ENCODE results near the gene REN.

DNA sequence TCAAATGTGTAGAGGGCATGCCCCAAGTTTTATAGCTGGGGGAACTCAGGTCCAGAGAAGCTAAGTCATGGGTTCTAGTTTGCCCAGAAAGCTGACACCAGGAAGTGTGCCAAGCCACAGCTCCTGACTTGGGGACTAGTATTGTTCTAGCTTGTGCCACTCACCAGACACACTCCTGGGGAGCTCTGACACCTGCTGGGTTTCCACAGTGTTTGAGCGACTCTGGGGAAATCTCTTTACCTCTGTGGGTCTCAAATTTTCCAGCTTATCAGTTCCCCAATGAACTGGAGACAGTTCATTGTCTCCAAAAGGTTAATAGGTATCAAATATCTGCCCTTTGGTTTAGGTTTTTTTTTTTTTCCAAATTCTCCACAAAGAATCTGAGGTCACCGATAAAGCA lies 25.9 kb upstream of the REN start:
- TF ChIP-seq NCOR1 (IDR thresholded peaks at IDR 0.05; ENCODE audit: borderline replicate concordance, low read length) = no peak
- TF ChIP-seq EZH2 (conservative IDR thresholded peaks at IDR 0.05; ENCODE audit: low read depth, low read length) = no peak
- TF ChIP-seq EED (CRISPR knock-in tag; IDR thresholded peaks at IDR 0.05) = no peak
- TF ChIP-seq TAF1 (CRISPR knock-in tag; IDR thresholded peaks at IDR 0.05) = no peak
- TF ChIP-seq, protein P1, sequence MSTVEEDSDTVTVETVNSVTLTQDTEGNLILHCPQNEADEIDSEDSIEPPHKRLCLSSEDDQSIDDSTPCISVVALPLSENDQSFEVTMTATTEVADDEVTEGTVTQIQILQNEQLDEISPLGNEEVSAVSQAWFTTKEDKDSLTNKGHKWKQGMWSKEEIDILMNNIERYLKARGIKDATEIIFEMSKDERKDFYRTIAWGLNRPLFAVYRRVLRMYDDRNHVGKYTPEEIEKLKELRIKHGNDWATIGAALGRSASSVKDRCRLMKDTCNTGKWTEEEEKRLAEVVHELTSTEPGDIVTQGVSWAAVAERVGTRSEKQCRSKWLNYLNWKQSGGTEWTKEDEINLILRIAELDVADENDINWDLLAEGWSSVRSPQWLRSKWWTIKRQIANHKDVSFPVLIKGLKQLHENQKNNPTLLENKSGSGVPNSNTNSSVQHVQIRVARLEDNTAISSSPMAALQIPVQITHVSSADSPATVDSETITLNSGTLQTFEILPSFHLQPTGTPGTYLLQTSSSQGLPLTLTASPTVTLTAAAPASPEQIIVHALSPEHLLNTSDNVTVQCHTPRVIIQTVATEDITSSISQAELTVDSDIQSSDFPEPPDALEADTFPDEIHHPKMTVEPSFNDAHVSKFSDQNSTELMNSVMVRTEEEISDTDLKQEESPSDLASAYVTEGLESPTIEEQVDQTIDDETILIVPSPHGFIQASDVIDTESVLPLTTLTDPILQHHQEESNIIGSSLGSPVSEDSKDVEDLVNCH (CRISPR knock-in tag; IDR thresholded peaks at IDR 0.05) = no peak
- no peak for TF ChIP-seq ZNF331 (CRISPR knock-in tag; IDR thresholded peaks at IDR 0.05)
- no peak for TF ChIP-seq SP4 (CRISPR knock-in tag; IDR thresholded peaks at IDR 0.05)
- TF ChIP-seq NR2C2 (CRISPR knock-in tag; IDR thresholded peaks at IDR 0.05; ENCODE audit: borderline replicate concordance) = no peak
- TF ChIP-seq MTF1 (CRISPR knock-in tag; IDR thresholded peaks at IDR 0.05) = no peak
- TF ChIP-seq, protein P2, sequence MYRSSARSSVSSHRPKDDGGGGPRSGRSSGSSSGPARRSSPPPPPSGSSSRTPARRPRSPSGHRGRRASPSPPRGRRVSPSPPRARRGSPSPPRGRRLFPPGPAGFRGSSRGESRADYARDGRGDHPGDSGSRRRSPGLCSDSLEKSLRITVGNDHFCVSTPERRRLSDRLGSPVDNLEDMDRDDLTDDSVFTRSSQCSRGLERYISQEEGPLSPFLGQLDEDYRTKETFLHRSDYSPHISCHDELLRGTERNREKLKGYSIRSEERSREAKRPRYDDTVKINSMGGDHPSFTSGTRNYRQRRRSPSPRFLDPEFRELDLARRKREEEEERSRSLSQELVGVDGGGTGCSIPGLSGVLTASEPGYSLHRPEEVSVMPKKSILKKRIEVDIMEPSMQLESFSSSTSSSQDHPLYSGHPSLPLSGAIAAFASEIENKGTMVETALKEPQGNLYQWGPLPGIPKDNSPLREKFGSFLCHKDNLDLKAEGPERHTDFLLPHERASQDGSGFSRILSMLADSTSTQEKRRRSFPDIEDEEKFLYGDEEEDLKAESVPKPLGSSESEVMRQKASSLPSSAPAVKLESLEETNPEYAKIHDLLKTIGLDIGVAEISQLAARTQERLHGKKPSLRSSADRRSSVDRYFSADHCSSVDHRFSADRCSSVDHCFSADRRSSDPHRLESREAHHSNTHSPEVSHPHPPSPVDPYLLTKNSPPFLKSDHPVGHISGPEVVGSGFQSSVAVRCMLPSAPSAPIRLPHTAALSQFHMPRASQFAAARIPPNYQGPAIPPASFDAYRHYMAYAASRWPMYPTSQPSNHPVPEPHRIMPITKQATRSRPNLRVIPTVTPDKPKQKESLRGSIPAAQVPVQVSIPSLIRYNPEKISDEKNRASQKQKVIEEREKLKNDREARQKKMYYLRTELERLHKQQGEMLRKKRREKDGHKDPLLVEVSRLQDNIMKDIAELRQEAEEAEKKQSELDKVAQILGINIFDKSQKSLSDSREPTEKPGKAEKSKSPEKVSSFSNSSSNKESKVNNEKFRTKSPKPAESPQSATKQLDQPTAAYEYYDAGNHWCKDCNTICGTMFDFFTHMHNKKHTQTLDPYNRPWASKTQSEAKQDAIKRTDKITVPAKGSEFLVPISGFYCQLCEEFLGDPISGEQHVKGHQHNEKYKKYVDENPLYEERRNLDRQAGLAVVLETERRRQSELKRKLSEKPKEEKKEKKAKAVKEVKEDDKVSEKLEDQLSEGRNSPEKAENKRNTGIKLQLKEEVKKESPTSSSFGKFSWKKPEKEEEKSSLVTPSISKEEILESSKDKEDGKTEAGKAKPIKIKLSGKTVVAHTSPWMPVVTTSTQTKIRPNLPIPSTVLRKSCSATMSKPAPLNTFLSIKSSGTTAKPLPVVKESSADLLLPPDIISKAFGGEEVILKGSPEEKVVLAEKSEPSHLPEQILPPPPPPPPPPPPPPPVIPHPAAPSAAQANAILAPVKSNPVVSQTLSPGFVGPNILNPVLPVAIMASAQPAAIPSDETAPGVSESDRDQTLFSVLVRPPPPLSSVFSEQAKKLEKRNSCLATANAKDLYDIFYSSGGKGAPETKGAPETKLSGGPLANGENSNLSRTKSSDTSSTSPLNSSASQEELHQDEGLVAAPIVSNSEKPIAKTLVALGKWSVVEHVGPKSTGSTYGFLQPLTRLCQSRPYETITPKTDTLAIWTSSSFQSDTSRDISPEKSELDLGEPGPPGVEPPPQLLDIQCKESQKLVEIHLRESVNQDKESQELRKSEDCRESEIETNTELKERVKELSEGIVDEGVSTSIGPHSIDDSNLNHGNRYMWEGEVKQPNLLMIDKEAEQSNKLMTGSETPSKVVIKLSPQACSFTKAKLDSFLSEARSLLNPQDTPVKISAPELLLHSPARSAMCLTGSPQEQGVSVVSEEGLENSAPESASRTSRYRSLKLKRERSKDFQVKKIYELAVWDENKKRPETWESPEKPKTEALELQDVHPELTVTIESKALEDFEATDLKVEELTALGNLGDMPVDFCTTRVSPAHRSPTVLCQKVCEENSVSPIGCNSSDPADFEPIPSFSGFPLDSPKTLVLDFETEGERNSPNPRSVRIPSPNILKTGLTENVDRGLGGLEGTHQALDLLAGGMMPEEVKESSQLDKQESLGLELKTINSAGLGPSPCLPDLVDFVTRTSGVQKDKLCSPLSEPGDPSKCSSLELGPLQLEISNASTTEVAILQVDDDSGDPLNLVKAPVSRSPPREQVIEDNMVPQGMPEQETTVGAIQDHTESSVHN (CRISPR knock-in tag; IDR thresholded peaks at IDR 0.05) = no peak
- no peak for TF ChIP-seq STAT5B (CRISPR knock-in tag; IDR thresholded peaks at IDR 0.05)
- TF ChIP-seq POLR2AphosphoS5 (IDR thresholded peaks at IDR 0.05; ENCODE audit: low read depth, low read length) = no peak
- TF ChIP-seq, protein P3, sequence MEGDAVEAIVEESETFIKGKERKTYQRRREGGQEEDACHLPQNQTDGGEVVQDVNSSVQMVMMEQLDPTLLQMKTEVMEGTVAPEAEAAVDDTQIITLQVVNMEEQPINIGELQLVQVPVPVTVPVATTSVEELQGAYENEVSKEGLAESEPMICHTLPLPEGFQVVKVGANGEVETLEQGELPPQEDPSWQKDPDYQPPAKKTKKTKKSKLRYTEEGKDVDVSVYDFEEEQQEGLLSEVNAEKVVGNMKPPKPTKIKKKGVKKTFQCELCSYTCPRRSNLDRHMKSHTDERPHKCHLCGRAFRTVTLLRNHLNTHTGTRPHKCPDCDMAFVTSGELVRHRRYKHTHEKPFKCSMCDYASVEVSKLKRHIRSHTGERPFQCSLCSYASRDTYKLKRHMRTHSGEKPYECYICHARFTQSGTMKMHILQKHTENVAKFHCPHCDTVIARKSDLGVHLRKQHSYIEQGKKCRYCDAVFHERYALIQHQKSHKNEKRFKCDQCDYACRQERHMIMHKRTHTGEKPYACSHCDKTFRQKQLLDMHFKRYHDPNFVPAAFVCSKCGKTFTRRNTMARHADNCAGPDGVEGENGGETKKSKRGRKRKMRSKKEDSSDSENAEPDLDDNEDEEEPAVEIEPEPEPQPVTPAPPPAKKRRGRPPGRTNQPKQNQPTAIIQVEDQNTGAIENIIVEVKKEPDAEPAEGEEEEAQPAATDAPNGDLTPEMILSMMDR (CRISPR knock-in tag; IDR thresholded peaks at IDR 0.05) = no peak

Data from HepG2 (cell line).